ENCODE measurements around the gene GNL1.

The GNL1 gene

GRCh38 chr6:30543821-30544220, 12.5 kb downstream of the GNL1 start:
- H3K27me3 ChIP-seq (ENCODE audit: insufficient read depth, poor library complexity, severe bottlenecking), result no peaks in the 10 kb centered on the region
- H3K27ac ChIP-seq (replicated peaks), result no peak overlapping the region
- TF ChIP-seq GABPA (IDR thresholded peaks at IDR 0.05; ENCODE audit: low read depth) (no peak), CTCF (IDR thresholded peaks at IDR 0.05; ENCODE audit: insufficient read depth, low read length) (no peak), REST (IDR thresholded peaks at IDR 0.05; ENCODE audit: insufficient replicate concordance, low read depth) (no peak), SPI1 (IDR thresholded peaks at IDR 0.05; ENCODE audit: borderline replicate concordance, low read depth) (no peak), POLR2AphosphoS5 (IDR thresholded peaks at IDR 0.05; ENCODE audit: low read depth) (no peak)
- DNase-seq (ENCODE audit: low read depth in 1 of 2, low spot score in 1 of 2), result no peak
- H3K4me3 ChIP-seq (replicated peaks; ENCODE audit: insufficient read depth, low read length), result no peak overlapping the region

- H3K27me3 ChIP-seq (ENCODE audit: insufficient read depth, poor library complexity, severe bottlenecking), result no peaks in the 10 kb centered on the region
- DNase-seq (ENCODE audit: low read depth in 1 of 2, low spot score in 1 of 2), result no peak
- H3K27ac ChIP-seq (replicated peaks), result no peak overlapping the region
- H3K4me3 ChIP-seq (replicated peaks; ENCODE audit: insufficient read depth, low read length), result no peak overlapping the region
- TF ChIP-seq REST (IDR thresholded peaks at IDR 0.05; ENCODE audit: insufficient replicate concordance, low read depth) (no peak), CTCF (IDR thresholded peaks at IDR 0.05; ENCODE audit: insufficient read depth, low read length) (no peak), GABPA (IDR thresholded peaks at IDR 0.05; ENCODE audit: low read depth) (no peak), SPI1 (IDR thresholded peaks at IDR 0.05; ENCODE audit: borderline replicate concordance, low read depth) (no peak), POLR2AphosphoS5 (IDR thresholded peaks at IDR 0.05; ENCODE audit: low read depth) (no peak)
Measured at GRCh38 chr6:30542915-30543314, 13.4 kb downstream of the GNL1 start.

- Histone ChIP-seq H3K4me3 (replicated peaks; ENCODE audit: insufficient read depth, low read length) (no peak overlapping the region), H3K27me3 (ENCODE audit: insufficient read depth, poor library complexity, severe bottlenecking) (no peaks in the 10 kb centered on the region), H3K27ac (replicated peaks) (no peak overlapping the region)
- no peak for DNase-seq (ENCODE audit: low read depth in 1 of 2, low spot score in 1 of 2)
- TF ChIP-seq POLR2AphosphoS5 (IDR thresholded peaks at IDR 0.05; ENCODE audit: low read depth), result no peak
- no peak for TF ChIP-seq CTCF (IDR thresholded peaks at IDR 0.05; ENCODE audit: insufficient read depth, low read length)
- no peak for TF ChIP-seq SPI1 (IDR thresholded peaks at IDR 0.05; ENCODE audit: borderline replicate concordance, low read depth)
- TF ChIP-seq REST (IDR thresholded peaks at IDR 0.05; ENCODE audit: insufficient replicate concordance, low read depth), result no peak
- no peak for TF ChIP-seq GABPA (IDR thresholded peaks at IDR 0.05; ENCODE audit: low read depth)
Measured at GRCh38 chr6:30542404-30542725, 13.9 kb downstream of the GNL1 start.
